A549 (cell line): Measurements from ENCODE around the gene DTWD2.

Experiments used
- CTCF ChIP-seq: fragments of >200 bp; sonication (Bioruptor Twin); formaldehyde crosslinking; IDR thresholded peaks from 3 replicates; pipeline ENCODE4 v1.5.1; 2016
- EP300 ChIP-seq, 2 experiments: fragments of >200 bp; sonication (Bioruptor Twin); formaldehyde crosslinking; IDR thresholded peaks; 2 replicates in 1 of 2; 3 replicates in 1 of 2; pipeline ENCODE4 v1.6.1; 2016 to 2017
- HDAC2 ChIP-seq: fragments of 200-600 bp; sonication (generic); IDR thresholded peaks from 2 replicates; pipeline ENCODE4 v1.6.1; 2016
- KDM1A ChIP-seq: fragments of 200-600 bp; sonication (generic); IDR thresholded peaks from 2 replicates; pipeline ENCODE4 v1.6.1; 2016; ENCODE audit warnings: low read depth, mild to moderate bottlenecking
- POLR2A ChIP-seq: IDR thresholded peaks from 2 replicates; pipeline ENCODE4 v1.6.1; 2012; ENCODE audit warnings: mild to moderate bottlenecking, low read length
- POLR2AphosphoS2 ChIP-seq: conservative IDR thresholded peaks from 2 replicates; pipeline ENCODE4 v1.6.1; 2012; ENCODE audit warnings: low read length, improper control_type of control experiment, inconsistent platforms

DNA sequence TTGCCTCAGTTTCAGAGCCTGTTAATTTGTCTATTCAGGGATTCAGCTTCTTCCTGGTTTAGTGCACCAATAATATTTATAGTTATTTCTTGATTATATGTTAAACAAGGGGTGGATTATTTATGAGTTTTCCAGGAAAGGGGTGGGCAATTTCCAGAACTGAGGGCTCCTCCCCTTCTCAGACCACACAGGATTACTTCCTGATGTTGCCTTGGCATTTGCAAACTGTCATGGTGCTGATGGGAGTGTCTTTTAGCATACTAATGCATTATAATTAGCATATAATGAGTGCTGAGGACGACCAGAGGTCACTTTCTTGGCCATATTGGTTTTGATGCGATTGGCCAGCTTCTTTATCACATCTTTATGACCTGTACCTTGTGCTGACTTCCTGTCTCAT, 6.2 kb upstream of the DTWD2 start:
- TF ChIP-seq CTCF (no peak), POLR2A (no peak), HDAC2 (no peak), KDM1A (no peak), POLR2AphosphoS2 (no peak), EP300 (IDR thresholded peaks at IDR 0.05) (no peak)
